ENCODE measurements around the gene CARMIL1. TPM values are rescaled to one million over a fixed set of nuclear protein-coding genes. Genes with fewer than 3 reads are reported as not detected.
A peak's percentile ranks its signal among the peaks of the same experiment; 100 is the strongest.

CARMIL1 gene
- polyA plus RNA-seq, 10 donors = 2.6 to 7.1 (median 3.7) TPM

DNA sequence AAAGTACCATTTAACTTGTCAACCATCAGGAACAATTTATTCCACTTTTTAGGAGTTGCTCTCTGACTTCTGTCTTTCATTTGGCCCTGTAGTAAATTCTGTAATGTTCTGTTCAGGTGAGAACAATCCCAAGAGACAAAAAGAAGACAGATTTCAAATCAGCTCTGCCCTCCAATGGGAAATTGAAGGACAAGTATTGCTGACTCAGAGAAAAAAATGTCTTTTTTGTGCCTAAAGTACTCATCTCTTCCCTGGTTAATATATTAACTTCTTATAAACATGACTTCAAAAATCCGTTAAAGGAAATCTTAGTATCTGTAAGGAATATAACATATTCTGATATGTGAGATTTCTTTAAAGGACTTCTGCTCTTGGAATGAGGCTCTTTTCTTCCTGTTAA lies 334.2 kb downstream of the CARMIL1 start:
- no peak for DNase-seq

DNA sequence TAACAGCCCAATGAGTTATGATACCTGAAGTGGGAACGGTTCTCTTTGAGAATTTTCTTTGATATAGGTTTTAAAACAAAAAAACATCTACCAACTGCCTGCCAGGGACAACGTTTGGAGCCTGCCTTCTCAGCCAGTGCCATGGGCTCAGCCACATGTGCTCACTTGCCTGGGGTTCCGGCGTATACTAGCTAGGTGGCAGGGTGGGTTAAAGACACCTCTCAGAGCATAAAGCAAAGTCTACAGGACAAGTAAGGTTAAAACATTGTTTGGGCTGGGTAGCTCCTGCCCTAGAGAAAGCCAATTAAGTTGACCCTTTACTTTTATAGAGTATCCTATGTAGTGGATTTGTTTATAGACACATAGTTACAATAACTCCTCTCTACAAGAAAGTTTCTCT lies 334.9 kb downstream of the CARMIL1 start:
- DNase-seq = no peak

DNA sequence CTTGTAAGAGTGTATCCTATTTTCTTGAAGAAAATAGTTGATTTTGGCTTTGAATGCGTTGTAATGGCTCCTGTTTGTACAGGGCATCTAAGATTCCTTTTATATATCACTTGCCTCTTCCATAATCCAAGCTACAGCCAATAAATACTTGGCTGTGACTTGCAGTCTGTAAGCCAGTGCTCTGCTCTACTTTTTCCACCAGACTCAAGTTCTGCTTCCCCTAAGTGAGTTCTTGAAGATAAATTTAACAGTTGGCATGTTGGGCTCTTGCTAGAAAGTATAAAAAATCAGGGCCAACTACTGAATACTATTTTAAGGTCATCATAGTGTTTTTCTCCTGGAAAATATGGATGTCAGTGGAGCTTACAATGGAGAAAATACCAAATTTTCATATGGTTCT lies 336.3 kb downstream of the CARMIL1 start:
- peak in 1 of 3 donors; percentile 7 for DNase-seq

DNA sequence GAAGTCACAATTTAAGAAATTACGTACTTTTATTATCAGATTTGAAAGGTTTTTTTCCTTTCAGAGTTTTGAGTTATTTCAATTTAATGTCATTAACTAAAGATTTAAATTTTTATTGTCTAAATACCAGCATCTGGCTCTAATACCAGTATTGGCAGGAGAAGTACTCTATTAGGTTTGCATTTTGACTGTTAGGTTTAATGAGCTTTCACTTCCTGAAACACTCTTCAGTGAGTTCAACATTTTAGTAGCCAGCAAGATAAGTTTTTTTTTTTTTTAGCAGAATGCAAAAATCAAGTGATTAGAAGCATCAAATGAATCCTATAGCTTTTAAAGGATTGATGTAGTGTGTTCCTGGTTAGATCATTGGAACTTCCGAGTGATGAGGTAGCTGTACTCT lies 338.8 kb downstream of the CARMIL1 start:
- no peak for DNase-seq

DNA sequence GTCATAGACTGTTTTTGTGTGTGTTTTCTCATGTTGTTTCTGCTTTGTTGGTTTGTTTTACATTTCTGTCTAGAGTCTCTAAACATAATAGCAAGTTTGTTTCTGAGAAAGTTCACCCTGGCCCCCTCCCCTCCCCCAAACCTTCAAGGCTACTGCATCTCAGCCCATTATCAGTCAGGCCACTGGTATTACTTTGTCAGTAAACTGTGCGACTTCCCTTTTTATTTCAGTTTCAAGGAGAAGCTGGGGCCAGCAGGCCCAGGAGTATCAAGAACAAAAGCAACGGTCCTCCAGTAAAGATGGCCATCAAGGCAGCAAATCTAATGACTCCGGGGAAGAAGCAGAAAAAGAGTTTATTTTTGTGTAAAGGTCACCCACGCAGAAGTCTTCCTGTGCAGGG lies 340.0 kb downstream of the CARMIL1 start:
- no peak for DNase-seq

DNA sequence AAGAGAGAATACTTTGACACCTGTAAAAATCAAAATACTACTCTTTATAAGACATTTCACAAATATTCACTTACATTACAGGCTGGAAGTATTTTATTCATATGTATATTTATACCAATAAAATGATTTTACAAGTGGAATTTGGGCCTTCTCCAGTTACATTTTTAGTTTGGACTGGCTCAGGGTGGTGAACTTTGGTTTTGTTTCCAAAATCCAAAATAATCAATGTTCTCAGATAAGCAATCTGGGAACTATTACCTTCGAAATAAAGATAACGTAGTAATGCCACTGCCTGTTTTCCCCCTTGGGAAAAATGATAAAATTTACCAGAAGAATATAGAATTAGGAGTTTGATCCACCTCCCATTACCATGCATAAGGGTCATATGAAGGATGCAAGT lies 341.2 kb downstream of the CARMIL1 start:
- DNase-seq = no peak

DNA sequence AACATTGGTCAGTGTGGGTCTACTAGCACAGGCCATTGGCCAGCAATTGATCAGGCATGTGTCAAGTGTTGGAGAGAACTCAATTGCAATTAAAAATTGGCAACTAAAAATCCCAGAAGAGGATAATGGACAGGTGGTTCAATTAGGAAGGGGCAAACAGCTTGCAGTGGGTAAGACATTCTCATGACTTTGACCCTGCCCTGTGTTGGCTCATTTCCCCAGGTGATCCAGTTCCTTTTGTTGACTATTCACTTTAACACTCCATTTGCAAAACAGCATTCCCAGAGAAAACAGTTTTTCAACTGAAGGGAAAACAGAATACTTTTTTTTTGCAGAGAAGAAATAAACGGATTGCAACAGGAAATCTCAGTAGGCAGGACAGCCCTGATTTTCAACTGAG lies 343.9 kb downstream of the CARMIL1 start:
- DNase-seq = no peak

DNA sequence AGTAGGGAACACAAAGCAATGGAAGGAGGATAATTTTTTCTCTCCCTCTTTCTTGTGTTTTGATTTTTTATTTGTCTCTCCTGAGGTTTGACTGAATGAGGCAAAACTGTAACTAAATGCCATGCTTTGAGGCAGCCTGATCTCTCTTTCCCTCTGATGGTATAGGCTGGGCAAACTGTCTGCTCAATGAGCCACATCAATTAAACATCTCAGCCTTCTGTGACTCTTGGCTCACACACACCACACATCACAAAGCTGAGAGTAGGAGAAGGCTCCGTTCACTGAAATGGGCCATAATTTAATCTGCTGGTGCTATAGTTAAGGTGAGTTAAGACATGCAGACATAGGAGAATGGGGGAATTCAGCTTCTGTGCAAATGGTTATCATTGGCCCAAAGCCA lies 344.7 kb downstream of the CARMIL1 start:
- DNase-seq = no peak

DNA sequence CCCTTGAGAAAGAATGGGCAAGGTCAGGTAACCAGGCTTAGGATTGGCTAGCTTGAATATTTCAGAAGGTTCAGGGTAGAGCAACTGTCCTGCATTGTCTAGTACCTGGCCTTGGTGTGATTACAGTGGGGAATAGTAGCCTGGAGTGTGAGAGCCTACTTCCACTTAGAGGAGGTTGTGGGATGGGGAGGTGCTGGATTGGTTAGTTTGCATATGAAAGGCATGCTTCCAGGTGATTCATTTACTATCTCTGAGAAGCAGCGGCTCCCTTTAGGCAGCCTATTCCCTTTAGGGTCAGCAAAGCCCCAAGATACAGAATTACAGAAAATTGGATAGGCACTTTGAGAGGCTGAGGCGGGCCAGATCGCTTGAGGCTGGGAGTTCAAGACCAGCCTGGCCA lies 347.8 kb downstream of the CARMIL1 start:
- no peak for DNase-seq

DNA sequence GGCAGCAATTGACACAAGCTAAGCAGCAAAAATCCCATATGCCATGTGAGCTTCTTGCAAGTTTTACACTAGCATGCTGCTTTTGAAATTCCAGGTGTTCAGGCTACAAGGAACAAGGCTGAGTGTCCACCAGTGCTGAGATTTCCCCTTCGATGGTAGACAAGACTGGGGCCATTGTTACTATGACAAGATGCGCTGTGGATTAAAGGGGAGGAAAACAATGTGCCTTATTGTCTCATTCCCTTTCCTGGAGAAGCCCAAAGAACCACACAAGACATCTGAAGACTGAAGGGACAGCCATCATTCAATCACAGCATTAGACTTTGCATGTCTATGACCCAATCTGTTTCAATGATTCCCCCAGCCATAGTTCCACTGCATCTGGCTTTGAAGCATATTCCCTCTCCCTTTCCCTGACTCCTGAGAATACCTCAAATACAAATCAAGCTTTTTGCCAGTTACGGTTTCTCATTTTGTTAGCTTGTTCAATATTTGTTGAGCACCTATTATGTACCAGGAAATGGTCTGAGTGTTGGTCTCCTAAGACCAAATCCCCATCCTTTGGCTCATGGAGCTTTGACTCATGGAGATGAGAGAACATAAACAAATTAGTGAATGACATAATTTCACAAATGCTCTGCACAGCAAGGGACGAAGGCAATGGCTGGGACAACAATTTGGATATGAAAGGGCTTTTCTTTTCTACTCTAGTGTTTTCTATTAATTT lies 349.5 kb downstream of the CARMIL1 start:
- DNase-seq = no peak

DNA sequence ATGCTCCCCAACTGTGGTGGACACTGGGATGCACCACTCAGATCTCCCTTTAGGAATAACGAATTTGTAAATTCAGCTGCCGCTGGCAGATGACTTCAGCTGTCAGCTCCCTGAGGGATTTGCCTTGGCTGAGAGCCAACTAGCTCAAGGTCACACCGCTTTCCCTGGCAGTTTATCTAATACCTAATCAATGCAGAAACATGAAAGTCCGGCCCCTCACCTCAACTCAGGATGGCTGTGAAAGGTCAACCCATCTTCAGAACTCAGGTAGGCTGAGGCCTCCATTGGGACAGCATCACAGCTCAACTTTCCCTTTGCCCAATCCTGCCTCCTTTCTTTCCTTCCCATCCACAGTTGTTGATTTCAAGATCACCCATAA lies 350.0 kb downstream of the CARMIL1 start:
- DNase-seq = no peak

DNA sequence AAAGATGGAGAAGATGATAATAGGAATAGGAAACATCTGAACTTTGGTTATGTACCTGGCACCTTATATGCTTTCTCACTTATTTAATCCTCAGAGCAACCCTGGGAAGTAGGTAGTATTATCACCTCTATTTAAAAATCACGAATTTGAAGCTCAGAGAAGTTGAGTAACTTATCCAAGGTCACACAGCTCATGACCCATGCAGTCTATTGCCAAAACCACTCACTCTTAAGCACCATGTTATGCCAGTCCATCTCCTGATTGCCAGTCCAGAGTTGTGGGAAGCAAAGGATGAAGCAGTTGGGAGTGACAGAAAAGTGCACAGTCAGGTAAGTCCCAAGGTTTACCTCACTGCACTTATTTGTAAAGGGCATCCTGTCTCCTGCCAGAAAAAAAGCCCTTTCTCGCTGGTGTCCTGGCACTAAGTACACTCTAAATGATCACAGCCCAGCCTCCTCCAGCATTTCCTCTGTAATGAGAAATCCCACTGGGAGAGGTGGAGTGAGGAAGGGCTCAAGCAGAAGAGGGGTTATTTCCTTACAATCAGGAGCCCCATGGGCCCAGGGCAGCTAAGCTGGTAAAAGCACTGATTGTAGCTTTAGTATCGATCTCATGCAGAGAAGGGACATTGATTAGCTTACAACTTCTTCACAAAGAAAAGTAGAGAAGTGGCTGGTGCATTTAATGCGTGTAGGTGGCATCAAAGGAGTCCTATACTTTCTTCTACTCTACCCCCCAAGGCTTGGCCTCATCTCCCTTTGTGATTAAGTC lies 351.5 kb downstream of the CARMIL1 start:
- no peak for DNase-seq

DNA sequence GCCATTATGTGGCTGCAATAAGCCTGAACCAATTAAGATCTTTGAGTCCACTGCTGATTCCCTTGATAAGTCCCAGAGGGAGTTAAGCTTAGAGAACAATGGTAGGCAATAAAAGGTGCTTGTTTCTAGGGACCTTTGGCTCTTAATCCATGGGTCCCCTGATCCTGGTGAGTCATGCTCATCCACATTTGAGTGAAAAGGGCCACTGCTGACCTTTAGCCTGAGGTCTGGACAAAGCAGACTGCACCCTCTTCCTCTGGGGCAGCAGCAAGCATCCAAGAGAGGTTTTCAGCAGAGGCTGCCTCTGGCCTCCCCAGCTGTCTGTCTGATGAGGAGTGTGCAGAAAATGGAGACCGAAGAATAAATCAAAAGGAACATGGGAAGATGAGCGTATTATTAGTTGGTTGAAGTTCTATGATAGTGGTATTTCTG lies 356.7 kb downstream of the CARMIL1 start:
- no peak for DNase-seq

DNA sequence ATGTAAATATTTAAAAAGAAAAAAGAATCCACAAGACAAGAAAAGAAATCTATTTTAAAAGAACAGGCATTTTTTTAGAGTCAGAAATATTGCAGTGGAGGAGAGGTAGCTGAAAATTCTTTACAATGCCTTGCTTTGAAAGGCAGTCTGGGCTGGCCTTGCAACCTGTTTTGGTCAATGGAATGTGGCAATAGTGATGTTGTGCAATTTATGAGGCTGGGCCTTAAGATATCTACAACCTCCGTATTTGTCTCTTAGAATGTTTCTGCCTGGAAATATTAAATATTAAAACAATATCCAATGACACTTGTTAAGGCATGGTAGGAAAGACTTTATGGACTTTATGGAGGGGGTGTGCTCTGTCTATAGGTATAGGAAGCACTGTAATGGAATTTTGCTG lies 358.0 kb downstream of the CARMIL1 start:
- no peak for DNase-seq

DNA sequence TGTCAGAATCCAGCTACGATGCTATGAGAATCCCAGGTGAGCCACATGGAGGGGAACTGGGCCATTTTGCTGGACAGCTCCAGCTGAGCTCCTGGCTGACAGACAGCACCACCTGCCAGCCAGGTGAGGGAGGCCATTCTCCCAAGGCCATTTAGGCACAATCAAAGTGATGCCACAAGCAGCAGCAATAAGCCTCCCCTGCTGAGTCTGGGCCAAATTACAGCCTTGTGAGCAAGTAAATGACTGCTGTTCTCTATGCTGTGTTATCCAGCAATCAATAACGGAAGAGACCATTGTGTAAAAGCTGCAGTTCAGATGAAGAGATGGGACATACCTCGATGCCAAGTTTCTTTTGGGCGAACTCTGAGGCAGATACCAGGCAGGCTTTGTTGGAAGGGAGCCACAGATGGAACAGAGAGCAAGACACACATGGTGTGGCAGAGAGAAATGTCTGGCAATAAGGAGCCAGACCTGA lies 358.8 kb downstream of the CARMIL1 start:
- DNase-seq = no peak

DNA sequence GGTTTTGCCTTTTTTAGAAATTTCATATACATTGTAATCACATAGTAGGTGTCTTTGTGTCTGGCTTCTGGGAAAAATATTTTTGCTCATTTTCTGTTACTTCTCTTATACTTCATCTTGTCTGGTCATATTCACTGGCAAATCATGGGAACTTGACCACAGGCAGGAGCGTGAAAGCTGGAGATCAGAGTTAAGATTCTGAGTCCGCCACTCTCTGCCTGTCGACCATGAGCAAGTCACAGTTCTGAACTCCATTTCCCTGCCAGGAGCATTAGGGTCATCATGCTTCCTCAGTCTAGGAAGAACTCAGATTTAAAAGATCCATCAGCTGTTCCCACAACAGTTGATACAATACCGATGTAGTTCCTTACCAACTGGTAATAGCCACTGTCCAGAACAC lies 360.5 kb downstream of the CARMIL1 start:
- DNase-seq = no peak

DNA sequence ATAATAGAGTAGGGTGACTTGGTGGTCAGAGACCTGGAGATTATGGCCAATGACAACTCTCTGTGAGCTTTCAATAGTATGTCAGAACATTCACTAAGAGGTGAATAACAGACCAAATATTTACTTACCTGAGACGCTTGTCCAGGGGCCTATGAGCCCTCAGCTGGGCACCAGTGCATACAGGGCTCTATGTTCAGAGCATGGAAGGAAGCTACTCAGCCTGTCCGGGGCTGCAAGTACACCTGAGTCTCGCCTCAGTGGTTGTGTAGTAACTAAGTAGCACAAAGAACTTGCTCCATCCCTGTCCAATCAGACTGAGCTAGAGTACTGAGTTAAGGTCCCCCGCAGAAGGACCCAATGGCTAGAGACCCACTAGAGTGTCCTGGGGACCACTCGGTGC lies 361.3 kb downstream of the CARMIL1 start:
- DNase-seq = no peak

DNA sequence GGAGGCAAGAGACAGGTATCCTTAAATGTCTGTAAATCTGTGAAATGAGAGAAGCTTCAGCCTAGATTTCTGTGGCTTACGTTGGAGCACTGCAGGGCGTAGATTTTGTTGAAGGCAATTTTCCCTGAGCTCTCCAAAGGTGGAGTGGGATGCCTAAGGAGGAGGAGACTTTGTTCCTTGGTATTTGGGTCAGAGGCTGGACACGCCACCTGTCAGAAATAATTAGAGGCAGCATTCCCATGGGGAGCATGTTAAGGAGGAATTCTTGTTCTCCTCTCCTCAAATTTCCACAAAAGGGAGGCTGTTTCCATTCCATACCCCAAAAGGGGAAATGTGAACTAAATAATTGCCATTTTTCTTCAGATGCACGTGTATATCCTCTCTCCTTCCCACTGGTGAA lies 361.7 kb downstream of the CARMIL1 start:
- no peak for DNase-seq

DNA sequence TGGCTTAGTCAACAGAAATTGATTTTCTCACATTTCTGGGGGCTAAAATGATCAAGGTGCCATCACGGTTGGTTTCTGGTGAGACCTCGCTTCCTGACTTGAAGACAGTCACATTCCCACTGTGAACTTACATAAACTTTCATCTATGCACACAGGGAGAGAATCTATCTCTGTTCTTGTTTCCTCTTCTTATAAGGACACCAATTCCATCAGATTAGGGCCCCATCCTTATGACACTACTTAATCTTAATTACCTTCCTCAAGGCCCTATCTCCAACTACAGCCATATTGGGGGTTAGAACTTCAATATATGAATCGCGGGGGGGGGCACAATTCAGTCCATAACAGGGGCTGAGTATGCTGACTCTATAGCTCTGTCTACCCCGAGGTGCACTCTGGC lies 362.2 kb downstream of the CARMIL1 start:
- no peak for DNase-seq

DNA sequence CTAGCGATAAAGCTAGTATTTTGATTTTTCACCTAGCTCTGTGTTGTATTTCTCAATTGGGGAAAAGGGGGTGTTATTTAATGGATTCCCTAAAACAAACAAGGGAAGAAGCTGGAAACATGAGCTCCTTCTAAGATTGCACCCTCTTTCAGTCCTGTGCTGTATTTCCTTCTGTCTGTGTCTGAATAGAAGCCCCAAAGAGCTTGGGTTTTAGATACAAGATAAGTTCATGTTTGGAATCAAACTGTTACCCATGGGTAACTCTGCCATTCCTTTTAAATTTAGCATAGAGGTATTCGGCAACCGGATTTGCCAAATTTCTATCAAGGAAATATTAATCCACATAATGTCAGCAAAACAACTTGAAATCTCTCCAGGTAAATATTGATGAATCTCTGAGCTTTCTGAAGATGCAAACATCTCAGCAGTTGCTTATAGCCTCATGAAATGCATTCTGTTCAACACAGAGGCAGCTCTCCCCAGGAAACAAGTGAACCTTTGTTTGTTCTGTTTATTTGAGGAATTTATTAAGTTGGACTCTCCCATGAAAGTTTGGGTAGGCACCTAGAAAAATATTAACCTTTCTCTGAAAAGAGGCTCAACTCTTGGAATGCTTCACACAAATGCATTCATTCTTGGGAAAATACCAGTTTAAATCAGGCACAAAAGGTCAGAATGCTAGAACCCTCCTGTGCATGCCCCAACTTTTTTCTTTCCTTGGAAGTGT lies 362.9 kb downstream of the CARMIL1 start:
- DNase-seq = no peak

DNA sequence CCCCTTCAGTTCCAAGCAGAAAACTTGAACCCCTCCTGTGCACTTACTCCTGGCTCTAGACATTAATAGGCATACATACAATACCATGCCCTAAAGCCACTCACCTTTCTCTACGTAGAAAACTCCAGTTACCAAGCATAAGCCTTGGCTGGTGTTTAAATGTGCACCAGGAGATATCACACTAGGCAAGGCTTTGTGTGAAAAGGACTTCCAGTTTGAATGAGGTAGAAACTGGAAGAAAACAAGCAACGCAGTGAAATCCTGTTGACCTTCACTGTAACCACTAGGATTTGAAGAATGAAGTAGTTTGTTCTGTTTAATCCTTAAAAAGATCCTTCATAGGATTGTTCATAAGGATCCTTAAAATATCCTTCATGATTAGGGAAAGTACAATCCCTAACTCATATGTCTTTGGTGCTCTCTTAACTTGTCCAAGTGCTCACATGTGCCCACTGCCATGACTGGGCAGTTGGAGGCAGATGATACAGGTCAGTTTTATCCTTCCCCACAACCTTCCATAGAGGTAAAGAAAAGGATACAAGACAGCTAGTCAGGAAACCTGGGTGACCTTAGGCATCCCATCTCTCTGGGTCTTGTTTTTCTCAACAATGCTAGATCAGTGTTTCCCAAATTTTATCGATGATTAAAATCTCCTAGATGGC lies 363.6 kb downstream of the CARMIL1 start:
- no peak for DNase-seq

DNA sequence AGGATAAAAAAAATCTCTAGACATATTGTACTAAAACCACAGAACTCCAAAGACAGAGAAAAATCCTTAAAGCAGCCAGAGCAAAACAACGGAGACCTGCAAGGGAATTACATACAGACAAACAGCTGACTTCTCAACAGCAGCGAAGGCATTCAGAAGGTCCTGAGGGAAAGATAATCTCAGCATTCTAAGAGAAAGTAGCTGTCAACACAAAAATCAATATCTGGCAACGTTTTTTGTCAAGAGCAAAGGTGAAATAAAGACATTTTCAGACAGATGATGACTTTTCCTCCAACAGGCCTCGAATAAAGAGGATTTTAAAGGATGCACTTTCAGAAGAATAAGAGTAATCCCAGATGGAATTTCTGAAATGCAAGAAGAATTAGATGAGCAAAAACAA lies 366.7 kb downstream of the CARMIL1 start:
- no peak for DNase-seq
